A549 (cell line): Measurements from ENCODE around the gene TRPC5OS.

Source experiments
- BHLHE40 ChIP-seq: IDR thresholded peaks from 2 replicates; pipeline ENCODE4 v1.6.1; 2012; ENCODE audit warnings: low read depth, low read length, inconsistent platforms
- POLR2A ChIP-seq: IDR thresholded peaks from 2 replicates; pipeline ENCODE4 v1.6.1; 2012; ENCODE audit warnings: mild to moderate bottlenecking, low read length
- SREBF2 ChIP-seq: fragments of 450-650 bp; IDR thresholded peaks from 2 replicates; pipeline ENCODE4 v1.6.1; 2014; ENCODE audit warnings: mild to moderate bottlenecking, moderate library complexity
- TF ChIP-seq, protein P1 (sequence below): fragments of >200 bp; sonication (Bioruptor Twin); formaldehyde crosslinking; IDR thresholded peaks from 3 replicates; pipeline ENCODE4 v1.5.1; 2016

DNA sequence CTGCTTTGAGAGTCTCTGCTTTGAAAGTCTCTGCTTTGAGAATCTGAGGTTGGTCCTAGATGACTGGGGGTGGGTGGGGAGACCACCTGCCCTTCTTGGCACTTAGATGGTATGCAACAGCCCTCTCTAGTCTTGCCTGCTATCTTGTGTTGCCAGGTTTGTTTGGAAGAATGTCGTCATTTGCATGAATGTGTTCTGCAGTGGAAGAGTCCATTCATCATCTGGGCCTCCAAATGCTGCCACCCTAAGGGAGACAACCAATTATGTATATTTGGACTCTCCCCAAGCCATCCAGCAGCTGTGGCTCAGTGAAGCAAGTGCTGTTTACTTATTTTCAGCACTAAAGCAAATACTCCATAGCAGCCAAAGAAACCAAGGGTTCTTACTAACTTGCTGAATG is 44.6 kb upstream of the TRPC5OS start:
- no peak for TF ChIP-seq POLR2A
- TF ChIP-seq, protein P1, sequence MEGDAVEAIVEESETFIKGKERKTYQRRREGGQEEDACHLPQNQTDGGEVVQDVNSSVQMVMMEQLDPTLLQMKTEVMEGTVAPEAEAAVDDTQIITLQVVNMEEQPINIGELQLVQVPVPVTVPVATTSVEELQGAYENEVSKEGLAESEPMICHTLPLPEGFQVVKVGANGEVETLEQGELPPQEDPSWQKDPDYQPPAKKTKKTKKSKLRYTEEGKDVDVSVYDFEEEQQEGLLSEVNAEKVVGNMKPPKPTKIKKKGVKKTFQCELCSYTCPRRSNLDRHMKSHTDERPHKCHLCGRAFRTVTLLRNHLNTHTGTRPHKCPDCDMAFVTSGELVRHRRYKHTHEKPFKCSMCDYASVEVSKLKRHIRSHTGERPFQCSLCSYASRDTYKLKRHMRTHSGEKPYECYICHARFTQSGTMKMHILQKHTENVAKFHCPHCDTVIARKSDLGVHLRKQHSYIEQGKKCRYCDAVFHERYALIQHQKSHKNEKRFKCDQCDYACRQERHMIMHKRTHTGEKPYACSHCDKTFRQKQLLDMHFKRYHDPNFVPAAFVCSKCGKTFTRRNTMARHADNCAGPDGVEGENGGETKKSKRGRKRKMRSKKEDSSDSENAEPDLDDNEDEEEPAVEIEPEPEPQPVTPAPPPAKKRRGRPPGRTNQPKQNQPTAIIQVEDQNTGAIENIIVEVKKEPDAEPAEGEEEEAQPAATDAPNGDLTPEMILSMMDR = no peak
- TF ChIP-seq BHLHE40 = no peak
- no peak for TF ChIP-seq SREBF2
